ENCODE results near the gene LAMA1.
"Not testable (repeated sequence)": the region's sequence is repeated elsewhere in the genome, so short reads cannot be mapped to it uniquely, and the experiment has no call there.

LAMA1 gene

DNA sequence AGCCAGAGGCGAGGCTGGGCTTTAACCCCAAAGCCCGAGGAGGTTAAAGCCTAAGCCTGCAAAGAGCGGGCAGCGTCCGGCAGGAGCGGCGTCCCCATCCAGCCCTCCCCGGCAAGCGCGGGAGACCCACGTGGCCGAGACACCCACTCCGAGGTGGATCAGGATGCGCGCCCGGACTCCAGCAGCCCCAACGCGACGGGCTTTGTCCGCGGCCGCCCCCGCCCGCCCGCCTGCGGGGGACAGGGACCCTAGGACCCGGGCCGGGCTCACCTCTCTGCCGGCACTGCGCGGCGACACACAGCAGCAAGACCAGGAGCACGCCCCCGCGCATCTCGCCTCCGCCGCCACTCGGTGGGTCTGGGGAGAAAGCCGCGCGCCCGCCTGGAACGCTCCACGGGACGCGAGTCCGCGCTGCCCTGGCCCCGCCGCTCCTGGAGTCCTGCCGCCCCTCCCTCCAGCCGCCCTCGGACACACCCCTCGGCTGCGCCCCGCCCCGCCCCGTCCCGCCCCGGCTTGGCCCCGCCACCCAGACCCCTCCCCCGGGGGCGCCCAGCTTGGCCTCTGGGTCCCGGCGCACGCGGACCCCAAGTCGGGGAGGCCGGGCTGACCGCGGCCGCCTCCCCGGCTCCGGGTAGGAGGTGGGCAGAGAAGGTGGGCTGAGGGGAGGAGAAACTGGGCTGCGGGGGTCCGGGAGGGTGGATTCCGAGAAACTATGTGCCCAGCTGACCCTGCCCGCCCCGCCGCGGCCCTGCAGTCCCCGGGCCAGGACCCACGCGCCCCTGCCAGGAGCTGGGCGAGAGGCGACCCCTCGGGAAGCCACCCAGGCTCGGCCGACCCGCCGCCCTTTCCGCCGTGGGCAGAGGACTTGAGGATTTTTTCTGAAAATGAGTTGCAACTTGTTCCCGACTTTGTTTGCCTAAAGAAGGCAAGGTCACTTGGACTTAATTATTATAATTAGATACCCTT lies at the start of gene LAMA1:
TSS of gene LAMA1 (minus strand) at position 408 of the 966 bp plus-strand sequence. CDS start at position 331, 77 bp downstream.
- DNase-seq (ENCODE audit: low spot score) = no peak

DNA sequence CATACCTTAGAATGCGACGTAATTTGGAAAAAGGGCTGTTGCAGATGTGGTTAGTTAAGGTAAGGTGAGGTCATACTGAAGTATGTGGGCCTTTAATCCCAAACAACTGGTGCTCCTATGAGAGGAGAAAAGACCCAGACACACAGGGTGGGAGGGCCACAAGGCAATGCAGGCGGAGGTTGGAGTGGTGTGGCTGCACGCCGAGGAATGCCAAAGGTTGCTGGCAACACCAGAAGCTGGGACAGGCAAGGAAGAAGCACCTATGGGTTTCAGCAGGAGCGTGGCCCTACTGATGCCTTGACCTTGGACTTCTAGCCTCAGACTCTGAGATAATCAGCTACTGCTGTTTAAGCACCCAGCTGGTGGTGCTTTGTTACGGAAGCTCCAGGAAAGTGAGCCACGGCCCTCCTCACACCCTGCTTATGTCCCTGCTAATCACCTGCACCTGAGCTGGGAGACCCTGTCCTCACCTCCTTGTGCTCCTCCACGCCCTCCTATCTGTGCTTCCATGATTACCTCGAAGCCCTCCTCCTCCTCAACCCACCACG lies 48.3 kb upstream of the LAMA1 start:
- no peak for DNase-seq (ENCODE audit: low spot score)

DNA sequence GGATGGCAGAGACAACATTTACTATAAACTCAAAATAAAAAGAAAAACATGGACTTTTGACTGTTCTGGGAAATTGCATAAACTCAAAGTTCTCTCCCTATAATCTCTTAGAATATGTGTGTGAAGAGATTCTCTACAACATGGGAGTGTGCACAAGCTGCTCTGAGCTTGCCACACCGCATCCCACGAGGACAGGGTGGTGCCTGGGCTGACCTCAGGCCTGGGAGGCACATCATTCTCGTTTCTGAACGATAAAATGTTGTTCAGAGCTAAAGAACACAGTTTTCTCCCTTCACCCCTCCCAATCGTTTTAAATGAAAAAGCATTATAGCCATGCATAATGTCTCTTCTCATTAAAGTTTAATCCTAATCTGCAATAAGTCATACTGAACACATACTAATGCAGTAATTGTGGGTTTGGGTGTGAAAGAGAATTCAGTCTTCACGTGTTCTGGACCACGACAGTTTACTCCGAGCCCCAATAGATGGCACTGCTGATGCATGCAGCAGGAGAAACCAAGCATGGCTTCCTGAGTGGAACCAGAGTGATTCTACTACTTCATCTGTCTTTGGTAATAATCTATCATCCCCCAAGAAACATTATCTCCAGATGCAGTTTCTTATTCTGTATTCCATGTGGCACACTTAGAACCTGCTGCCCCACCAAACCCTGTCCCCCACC lies 46.9 kb upstream of the LAMA1 start:
- DNase-seq (ENCODE audit: low spot score) = peak; percentile 33

- DNase-seq (ENCODE audit: low spot score) = peak; percentile 31
Measured at GRCh38 chr18:7158216-7158615, 40.6 kb upstream of the LAMA1 start.

DNA sequence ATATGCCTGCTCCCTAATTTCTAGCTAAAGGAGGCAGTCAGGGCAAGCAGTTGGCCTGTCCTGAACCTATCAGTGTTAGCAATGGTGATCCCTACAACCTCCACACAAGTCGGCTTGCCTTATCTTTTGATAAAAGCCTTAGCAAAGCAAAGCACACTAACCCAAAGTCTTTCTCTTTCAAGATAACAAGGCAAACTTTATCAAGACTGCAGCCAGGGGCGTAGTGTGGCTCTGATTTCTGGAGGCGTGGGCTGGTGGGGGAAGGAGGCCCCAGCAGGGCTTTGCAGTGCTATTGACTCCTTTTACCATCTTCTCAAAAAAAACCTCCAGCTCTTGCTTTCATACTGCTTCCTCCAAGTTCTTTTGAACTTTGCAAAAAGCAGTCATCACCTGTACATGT lies 40.2 kb upstream of the LAMA1 start:
- no peak for DNase-seq (ENCODE audit: low spot score)

- DNase-seq (ENCODE audit: low spot score) = no peak
Measured at GRCh38 chr18:7155887-7156286, 38.3 kb upstream of the LAMA1 start.

DNA sequence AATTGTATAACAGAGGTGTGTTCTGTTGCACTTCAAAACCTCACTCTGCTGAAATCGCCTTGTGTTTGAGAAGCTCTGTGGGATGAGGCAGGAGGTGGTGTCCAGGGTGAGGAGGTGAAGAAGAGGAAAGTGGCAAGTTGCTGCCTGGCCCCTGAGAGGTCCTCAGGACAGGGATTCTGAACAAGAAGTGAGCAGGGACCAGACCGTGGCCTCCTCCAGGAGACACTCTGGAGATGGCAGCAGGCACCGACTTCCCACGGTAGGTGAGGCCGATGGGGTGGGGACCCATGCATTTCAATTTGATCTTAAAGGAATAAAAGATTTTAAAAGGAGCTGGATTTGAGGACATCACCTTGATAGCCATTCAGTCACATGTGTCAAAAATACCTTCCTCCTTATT lies 37.5 kb upstream of the LAMA1 start:
- DNase-seq (ENCODE audit: low spot score) = no peak

- no peak for DNase-seq (ENCODE audit: low spot score)
Measured at GRCh38 chr18:7152440-7152839, 34.8 kb upstream of the LAMA1 start.

DNA sequence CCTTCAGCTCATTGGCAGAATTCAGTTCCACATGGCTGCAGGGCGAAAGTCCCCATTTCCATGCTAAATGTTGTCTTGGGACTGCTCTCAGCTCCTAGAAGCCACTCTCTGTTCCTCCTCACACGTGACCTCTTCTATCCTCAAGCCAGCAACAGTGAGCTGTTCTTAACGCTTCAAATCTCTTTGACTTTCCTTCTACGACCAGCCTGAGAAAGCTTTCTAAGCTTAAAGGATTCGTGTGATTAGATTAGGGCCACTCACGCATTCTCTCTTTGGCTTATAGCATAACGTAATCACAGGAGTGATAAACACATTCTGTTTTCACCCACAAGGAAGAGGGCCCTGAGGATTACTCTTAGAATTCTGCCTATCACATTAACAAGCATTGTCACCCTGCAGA lies 29.8 kb upstream of the LAMA1 start:
- no peak for DNase-seq (ENCODE audit: low spot score)

- DNase-seq (ENCODE audit: low spot score) = no peak
Measured at GRCh38 chr18:7146067-7146466, 28.5 kb upstream of the LAMA1 start.

GRCh38 chr18:7144921-7145320 lies 27.3 kb upstream of the LAMA1 start:
- DNase-seq (ENCODE audit: low spot score) = not testable (repeated sequence)

DNA sequence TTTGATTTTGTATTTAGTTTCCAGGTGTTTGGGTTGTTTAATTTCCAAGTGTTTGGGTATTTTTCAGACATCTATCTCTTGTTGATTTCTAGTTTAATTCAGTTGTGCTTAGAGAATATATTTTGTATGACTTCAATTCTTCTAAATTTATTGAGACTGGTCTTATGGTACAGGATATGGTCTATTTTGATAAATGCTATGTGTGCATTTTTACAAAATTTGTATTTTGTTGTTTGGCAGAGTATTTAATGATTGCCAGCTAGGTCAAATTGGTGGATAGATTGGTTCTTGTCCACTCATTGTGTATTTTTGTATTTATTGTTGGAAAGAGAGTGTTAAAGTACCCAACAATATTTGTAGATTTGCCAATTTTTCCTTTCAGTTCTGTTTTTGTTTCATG lies 23.7 kb upstream of the LAMA1 start:
- no peak for DNase-seq (ENCODE audit: low spot score)

DNA sequence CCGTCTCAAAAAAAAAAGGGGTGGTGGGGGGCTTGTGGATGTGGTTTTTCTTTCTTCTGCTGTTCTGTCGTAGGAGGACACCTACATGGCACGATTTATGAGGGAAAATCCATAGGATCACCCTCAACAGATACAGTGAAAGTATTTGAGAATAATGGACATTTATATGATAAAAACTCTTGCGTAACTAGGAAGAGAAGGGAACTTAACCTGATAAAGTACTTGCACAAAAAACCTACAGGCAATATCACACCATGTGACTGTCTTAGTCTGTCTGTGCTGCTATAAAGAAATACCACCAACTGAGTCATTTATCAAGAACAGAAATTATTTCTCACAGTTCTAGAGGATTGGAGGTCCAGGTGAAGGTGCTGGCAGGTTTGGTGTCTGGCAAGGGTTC lies 21.8 kb upstream of the LAMA1 start:
- no peak for DNase-seq (ENCODE audit: low spot score)

GRCh38 chr18:7133181-7133580 lies 15.6 kb upstream of the LAMA1 start:
- no peak for DNase-seq (ENCODE audit: low spot score)

- no peak for DNase-seq (ENCODE audit: low spot score)
Measured at GRCh38 chr18:7132356-7133150, 15.0 kb upstream of the LAMA1 start.

DNA sequence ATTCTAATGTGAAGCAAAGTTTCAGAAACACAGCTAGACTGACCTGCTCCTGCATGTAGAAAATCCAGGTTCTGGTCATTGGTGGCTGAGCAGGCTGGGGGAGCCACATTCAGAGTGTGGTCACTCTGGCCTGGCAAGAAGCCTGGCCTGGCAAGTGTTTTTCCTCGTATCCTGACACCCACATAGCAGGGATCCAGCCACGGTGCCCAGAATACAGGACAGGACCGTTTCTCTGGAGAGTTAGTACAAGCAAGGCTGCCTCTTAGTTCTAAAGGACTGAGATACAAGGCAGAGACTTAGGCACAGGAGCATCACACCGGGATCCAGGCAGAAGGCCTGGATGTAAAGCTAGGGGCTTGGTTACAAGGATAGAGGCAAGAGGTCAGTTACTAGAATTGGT lies 4.8 kb upstream of the LAMA1 start:
- DNase-seq (ENCODE audit: low spot score) = no peak

- DNase-seq (ENCODE audit: low spot score) = no peak
Measured at GRCh38 chr18:7116792-7117389, 706 bp downstream of the LAMA1 start.

- no peak for DNase-seq (ENCODE audit: low spot score)
Measured at GRCh38 chr18:7116001-7116730, 1.4 kb downstream of the LAMA1 start.

- DNase-seq (ENCODE audit: low spot score) = no peak
Measured at GRCh38 chr18:7112936-7113335, 4.7 kb downstream of the LAMA1 start.

DNA sequence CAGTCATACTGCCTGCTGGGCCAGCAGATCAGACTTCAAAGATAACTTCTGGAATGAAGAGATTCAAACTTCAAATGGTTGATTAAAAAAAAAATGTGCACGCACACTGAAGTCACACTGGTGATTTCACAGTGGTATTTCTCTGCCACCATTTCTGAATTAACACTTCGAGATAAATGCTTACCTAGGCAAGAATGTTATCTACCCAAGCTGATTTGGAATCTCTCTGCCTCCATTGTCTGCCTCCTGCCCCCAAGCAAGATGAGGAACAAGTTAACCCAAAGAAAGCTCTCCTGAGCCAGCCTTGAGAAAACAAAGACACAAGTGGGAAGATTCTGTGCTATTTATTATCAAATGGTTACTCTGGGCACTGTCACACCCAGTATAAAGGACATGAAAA lies 6.5 kb downstream of the LAMA1 start:
- no peak for DNase-seq (ENCODE audit: low spot score)

- DNase-seq (ENCODE audit: low spot score) = no peak
Measured at GRCh38 chr18:7105943-7106342, 11.7 kb downstream of the LAMA1 start.
